ENCODE results near the gene DCLK2.
A peak's percentile ranks its signal among the peaks of the same experiment; 100 is the strongest.

DCLK2 gene

GRCh38 chr4:150280081-150280895, 202.0 kb downstream of the DCLK2 start:
- peak; percentile 66 for DNase-seq
- H3K4me2 ChIP-seq (ENCODE audit: low read length), result no peak overlapping the region
- H3K4me1 ChIP-seq (ENCODE audit: control insufficient read depth, low read depth, low read length), result no peaks in the 10 kb centered on the region
- H3K4me3 ChIP-seq (ENCODE audit: low read length), result no peak overlapping the region
- H2BK120ac ChIP-seq (ENCODE audit: low read depth, low read length), result no peak overlapping the region
- no peak overlapping the region for H3K18ac ChIP-seq (ENCODE audit: low read length)
- H3K27ac ChIP-seq (ENCODE audit: low read depth, low read length), result peak overlapping the region; percentile 18
- no peak overlapping the region for H4K8ac ChIP-seq (ENCODE audit: low read depth, low read length)
- no CpG with 5 or more reads among the region's 9 CpGs for WGBS (ENCODE audit: extremely low coverage, insufficient coverage, low lambda C conversion rate)
- H2BK5ac ChIP-seq (ENCODE audit: low read length), result no peak overlapping the region
- no peak overlapping the region for H2BK15ac ChIP-seq (replicated peaks; ENCODE audit: low read depth)
- H3K23ac ChIP-seq (ENCODE audit: low read length), result no peak overlapping the region
- no peak overlapping the region for H3K56ac ChIP-seq (ENCODE audit: low read length)
- H3K9ac ChIP-seq (ENCODE audit: low read length), result no peak overlapping the region
- no peak overlapping the region for H2AK5ac ChIP-seq (ENCODE audit: low read length)
- H3K27me3 ChIP-seq (ENCODE audit: insufficient read depth, low read length, poor library complexity), result no peaks in the 10 kb centered on the region
- no peak overlapping the region for H4K5ac ChIP-seq (ENCODE audit: low read length)
- no peak overlapping the region for H3K4ac ChIP-seq (ENCODE audit: low read depth, low read length)
- H3K79me1 ChIP-seq (ENCODE audit: low read length), result no peaks in the 10 kb centered on the region
- H3K79me2 ChIP-seq (ENCODE audit: control insufficient read depth, insufficient read depth, low read length), result no peaks in the 10 kb centered on the region
- H3K36me3 ChIP-seq (ENCODE audit: control insufficient read depth, insufficient read depth, low read length), result no peaks in the 10 kb centered on the region

- Histone ChIP-seq H3K4me1 (ENCODE audit: control insufficient read depth, low read depth, low read length) (no peaks in the 10 kb centered on the region), H3K4me3 (ENCODE audit: low read length) (no peak overlapping the region), H3K27ac (ENCODE audit: low read depth, low read length) (no peak overlapping the region), H2AK5ac (ENCODE audit: low read length) (no peak overlapping the region), H3K79me2 (ENCODE audit: control insufficient read depth, insufficient read depth, low read length) (no peaks in the 10 kb centered on the region), H3K9ac (ENCODE audit: low read length) (no peak overlapping the region), H3K79me1 (ENCODE audit: low read length) (no peaks in the 10 kb centered on the region), H3K27me3 (ENCODE audit: insufficient read depth, low read length, poor library complexity) (no peaks in the 10 kb centered on the region), H2BK15ac (replicated peaks; ENCODE audit: low read depth) (no peak overlapping the region), H3K4me2 (ENCODE audit: low read length) (no peak overlapping the region), H3K4ac (ENCODE audit: low read depth, low read length) (no peak overlapping the region), H3K23ac (ENCODE audit: low read length) (no peak overlapping the region), H3K36me3 (ENCODE audit: control insufficient read depth, insufficient read depth, low read length) (no peaks in the 10 kb centered on the region), H3K18ac (ENCODE audit: low read length) (no peak overlapping the region), H3K56ac (ENCODE audit: low read length) (no peak overlapping the region), H4K5ac (ENCODE audit: low read length) (no peak overlapping the region), H4K8ac (ENCODE audit: low read depth, low read length) (no peak overlapping the region), H2BK120ac (ENCODE audit: low read depth, low read length) (no peak overlapping the region), H2BK5ac (ENCODE audit: low read length) (no peak overlapping the region)
- no peak for DNase-seq
- WGBS (ENCODE audit: extremely low coverage, insufficient coverage, low lambda C conversion rate), result no CpG with 5 or more reads among the region's 8 CpGs
Observed at GRCh38 chr4:150280975-150281374, 202.7 kb downstream of the DCLK2 start.

DNA sequence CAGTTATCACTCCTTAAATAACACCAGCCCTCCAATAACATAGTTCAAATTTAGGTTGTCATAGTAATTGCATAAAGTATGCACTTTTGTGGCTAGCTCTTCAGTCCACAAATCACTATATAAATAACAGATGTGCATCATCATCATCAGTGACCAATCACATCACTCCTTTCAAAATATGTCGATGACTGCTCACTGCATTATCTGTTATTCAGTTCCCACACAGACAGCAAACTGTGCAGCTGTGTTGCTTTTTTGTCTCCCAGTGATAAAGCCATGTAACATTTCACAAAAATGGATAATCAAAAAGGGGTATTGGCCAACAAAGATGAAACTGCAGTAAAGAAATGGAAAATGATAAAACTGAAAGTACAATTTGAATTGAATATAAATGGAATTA, 205.4 kb downstream of the DCLK2 start:
- no peaks in the 10 kb centered on the region for H3K36me3 ChIP-seq (ENCODE audit: control insufficient read depth, insufficient read depth, low read length)
- H3K27me3 ChIP-seq (ENCODE audit: insufficient read depth, low read length, poor library complexity), result no peaks in the 10 kb centered on the region
- H3K79me2 ChIP-seq (ENCODE audit: control insufficient read depth, insufficient read depth, low read length), result no peaks in the 10 kb centered on the region
- no peak overlapping the region for H3K4ac ChIP-seq (ENCODE audit: low read depth, low read length)
- no peak overlapping the region for H3K56ac ChIP-seq (ENCODE audit: low read length)
- no peak overlapping the region for H3K23ac ChIP-seq (ENCODE audit: low read length)
- WGBS (ENCODE audit: extremely low coverage, insufficient coverage, low lambda C conversion rate), result no CpG with 5 or more reads among the region's 1 CpG
- H3K4me2 ChIP-seq (ENCODE audit: low read length), result no peak overlapping the region
- H2BK5ac ChIP-seq (ENCODE audit: low read length), result no peak overlapping the region
- H3K27ac ChIP-seq (ENCODE audit: low read depth, low read length), result no peak overlapping the region
- H3K9ac ChIP-seq (ENCODE audit: low read length), result no peak overlapping the region
- no peak overlapping the region for H2AK5ac ChIP-seq (ENCODE audit: low read length)
- H3K18ac ChIP-seq (ENCODE audit: low read length), result no peak overlapping the region
- no peak overlapping the region for H3K4me3 ChIP-seq (ENCODE audit: low read length)
- no peak overlapping the region for H4K8ac ChIP-seq (ENCODE audit: low read depth, low read length)
- H2BK120ac ChIP-seq (ENCODE audit: low read depth, low read length), result no peak overlapping the region
- DNase-seq, result no peak
- H3K79me1 ChIP-seq (ENCODE audit: low read length), result no peaks in the 10 kb centered on the region
- H4K5ac ChIP-seq (ENCODE audit: low read length), result no peak overlapping the region
- no peaks in the 10 kb centered on the region for H3K4me1 ChIP-seq (ENCODE audit: control insufficient read depth, low read depth, low read length)
- H2BK15ac ChIP-seq (replicated peaks; ENCODE audit: low read depth), result no peak overlapping the region

DNA sequence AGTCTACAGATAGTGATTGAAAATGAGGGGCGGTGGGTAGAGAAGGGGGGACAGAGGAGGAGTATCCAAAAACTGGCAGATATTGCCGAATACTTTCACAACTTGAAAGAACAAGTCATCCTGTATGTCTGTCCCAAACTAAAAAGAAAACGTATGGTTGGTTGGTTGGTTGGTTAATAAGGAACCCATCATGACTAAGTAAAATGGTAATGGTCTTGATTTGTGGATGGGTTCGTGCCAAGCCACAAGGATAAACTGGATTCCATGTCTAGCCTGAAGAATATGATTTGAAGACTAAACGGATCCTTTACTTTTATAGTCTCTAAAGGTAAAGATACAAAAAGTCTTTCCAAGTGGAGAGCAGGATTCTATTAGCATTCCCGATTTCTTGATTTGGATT, 208.4 kb downstream of the DCLK2 start:
- no peak overlapping the region for H3K4me3 ChIP-seq (ENCODE audit: low read length)
- H3K4me2 ChIP-seq (ENCODE audit: low read length), result no peak overlapping the region
- no peak overlapping the region for H3K9ac ChIP-seq (ENCODE audit: low read length)

GRCh38 chr4:150289198-150289597, 211.0 kb downstream of the DCLK2 start:
- Histone ChIP-seq H2BK15ac (replicated peaks; ENCODE audit: low read depth) (no peak overlapping the region), H3K27ac (ENCODE audit: low read depth, low read length) (no peak overlapping the region), H3K4ac (ENCODE audit: low read depth, low read length) (no peak overlapping the region), H3K4me2 (ENCODE audit: low read length) (no peak overlapping the region), H4K8ac (ENCODE audit: low read depth, low read length) (no peak overlapping the region), H3K4me3 (ENCODE audit: low read length) (no peak overlapping the region), H3K36me3 (ENCODE audit: control insufficient read depth, insufficient read depth, low read length) (no peaks in the 10 kb centered on the region), H4K5ac (ENCODE audit: low read length) (no peak overlapping the region), H2BK5ac (ENCODE audit: low read length) (no peak overlapping the region), H3K4me1 (ENCODE audit: control insufficient read depth, low read depth, low read length) (no peaks in the 10 kb centered on the region), H3K56ac (ENCODE audit: low read length) (no peak overlapping the region), H3K18ac (ENCODE audit: low read length) (no peak overlapping the region), H3K79me1 (ENCODE audit: low read length) (no peaks in the 10 kb centered on the region), H3K23ac (ENCODE audit: low read length) (no peak overlapping the region), H3K79me2 (ENCODE audit: control insufficient read depth, insufficient read depth, low read length) (no peaks in the 10 kb centered on the region), H3K27me3 (ENCODE audit: insufficient read depth, low read length, poor library complexity) (no peaks in the 10 kb centered on the region), H3K9ac (ENCODE audit: low read length) (no peak overlapping the region), H2BK120ac (ENCODE audit: low read depth, low read length) (no peak overlapping the region), H2AK5ac (ENCODE audit: low read length) (no peak overlapping the region)
- WGBS (ENCODE audit: extremely low coverage, insufficient coverage, low lambda C conversion rate), result no CpG with 5 or more reads among the region's 2 CpGs
- DNase-seq, result no peak

More for the DNA sequence above, 208.4 kb downstream of the DCLK2 start:
- no peaks in the 10 kb centered on the region for H3K79me1 ChIP-seq (ENCODE audit: low read length)
- H4K5ac ChIP-seq (ENCODE audit: low read length), result no peak overlapping the region
- no peak overlapping the region for H3K23ac ChIP-seq (ENCODE audit: low read length)
- H2BK120ac ChIP-seq (ENCODE audit: low read depth, low read length), result no peak overlapping the region
- no CpG with 5 or more reads among the region's 6 CpGs for WGBS (ENCODE audit: extremely low coverage, insufficient coverage, low lambda C conversion rate)
- H2AK5ac ChIP-seq (ENCODE audit: low read length), result no peak overlapping the region
- H3K56ac ChIP-seq (ENCODE audit: low read length), result no peak overlapping the region
- no peaks in the 10 kb centered on the region for H3K4me1 ChIP-seq (ENCODE audit: control insufficient read depth, low read depth, low read length)
- no peak overlapping the region for H3K27ac ChIP-seq (ENCODE audit: low read depth, low read length)
- no peak overlapping the region for H4K8ac ChIP-seq (ENCODE audit: low read depth, low read length)
- no peak overlapping the region for H2BK15ac ChIP-seq (replicated peaks; ENCODE audit: low read depth)
- H2BK5ac ChIP-seq (ENCODE audit: low read length), result no peak overlapping the region
- DNase-seq, result no peak
- no peaks in the 10 kb centered on the region for H3K27me3 ChIP-seq (ENCODE audit: insufficient read depth, low read length, poor library complexity)
- H3K18ac ChIP-seq (ENCODE audit: low read length), result no peak overlapping the region
- no peak overlapping the region for H3K4ac ChIP-seq (ENCODE audit: low read depth, low read length)
- no peaks in the 10 kb centered on the region for H3K79me2 ChIP-seq (ENCODE audit: control insufficient read depth, insufficient read depth, low read length)
- no peaks in the 10 kb centered on the region for H3K36me3 ChIP-seq (ENCODE audit: control insufficient read depth, insufficient read depth, low read length)

GRCh38 chr4:150289881-150290280, 211.6 kb downstream of the DCLK2 start:
- Histone ChIP-seq H3K4me2 (ENCODE audit: low read length) (no peak overlapping the region), H2BK120ac (ENCODE audit: low read depth, low read length) (no peak overlapping the region), H3K23ac (ENCODE audit: low read length) (no peak overlapping the region), H3K9ac (ENCODE audit: low read length) (no peak overlapping the region), H2BK15ac (replicated peaks; ENCODE audit: low read depth) (no peak overlapping the region), H3K56ac (ENCODE audit: low read length) (no peak overlapping the region), H3K36me3 (ENCODE audit: control insufficient read depth, insufficient read depth, low read length) (no peaks in the 10 kb centered on the region), H4K5ac (ENCODE audit: low read length) (no peak overlapping the region), H3K4me3 (ENCODE audit: low read length) (no peak overlapping the region), H4K8ac (ENCODE audit: low read depth, low read length) (no peak overlapping the region), H3K27ac (ENCODE audit: low read depth, low read length) (no peak overlapping the region), H2AK5ac (ENCODE audit: low read length) (no peak overlapping the region), H3K18ac (ENCODE audit: low read length) (no peak overlapping the region), H3K4me1 (ENCODE audit: control insufficient read depth, low read depth, low read length) (no peaks in the 10 kb centered on the region), H3K79me2 (ENCODE audit: control insufficient read depth, insufficient read depth, low read length) (no peaks in the 10 kb centered on the region), H3K79me1 (ENCODE audit: low read length) (no peaks in the 10 kb centered on the region), H2BK5ac (ENCODE audit: low read length) (no peak overlapping the region), H3K27me3 (ENCODE audit: insufficient read depth, low read length, poor library complexity) (no peaks in the 10 kb centered on the region), H3K4ac (ENCODE audit: low read depth, low read length) (no peak overlapping the region)
- WGBS (ENCODE audit: extremely low coverage, insufficient coverage, low lambda C conversion rate), result no CpG with 5 or more reads among the region's 3 CpGs
- no peak for DNase-seq
